H9 (cell line): ENCODE data around the gene GYS1. TPM values are rescaled to one million over a fixed set of nuclear protein-coding genes. Genes with fewer than 3 reads are reported as not detected.

Experiments used
- DNase-seq: peaks from one replicate; pipeline ENCODE4 v3.0.0-alpha.2; 2017
- H2AFZ ChIP-seq: one replicate; pipeline ENCODE4 v1.6.1; 2013; ENCODE audit warnings: mild to moderate bottlenecking, low read length, control low read depth, moderate library complexity
- H2AK5ac ChIP-seq: 2 replicates; pipeline ENCODE4 v1.6.1; 2013; ENCODE audit warnings: low read length, control low read depth, mixed read lengths; ENCODE audit not compliant: insufficient read length
- H2BK120ac ChIP-seq: one replicate; pipeline ENCODE4 v1.6.1; 2013; ENCODE audit warnings: low read depth, mild to moderate bottlenecking, low read length, control low read depth, inconsistent platforms; ENCODE audit not compliant: poor library complexity, severe bottlenecking
- H2BK12ac ChIP-seq: 2 replicates; pipeline ENCODE4 v1.6.1; 2013; ENCODE audit warnings: low read length, control low read depth, mixed read lengths, low read depth; ENCODE audit not compliant: insufficient read length
- H2BK15ac ChIP-seq: 2 replicates; pipeline ENCODE4 v1.6.1; 2013; ENCODE audit warnings: low read depth, low read length, control low read depth
- H2BK20ac ChIP-seq: one replicate; pipeline ENCODE4 v1.6.1; 2013; ENCODE audit warnings: low read depth, mild to moderate bottlenecking, low read length, control low read depth, inconsistent platforms; ENCODE audit not compliant: poor library complexity, severe bottlenecking
- H2BK5ac ChIP-seq: 2 replicates; pipeline ENCODE4 v1.6.1; 2013; ENCODE audit warnings: low read length, control low read depth, mixed read lengths; ENCODE audit not compliant: insufficient read length
- H3K14ac ChIP-seq: 2 replicates; pipeline ENCODE4 v1.6.1; 2013; ENCODE audit warnings: low read length, control low read depth; ENCODE audit not compliant: insufficient read depth
- H3K18ac ChIP-seq: 2 replicates; pipeline ENCODE4 v1.6.1; 2013; ENCODE audit warnings: low read depth, mild to moderate bottlenecking, mixed read lengths, low read length, control low read depth; ENCODE audit not compliant: insufficient read length
- H3K23ac ChIP-seq: 2 replicates; pipeline ENCODE4 v1.6.1; 2013; ENCODE audit warnings: low read length, control low read depth, mixed read lengths, low read depth; ENCODE audit not compliant: insufficient read length
- H3K23me2 ChIP-seq: 2 replicates; pipeline ENCODE4 v1.6.1; 2013; ENCODE audit warnings: low read depth, mild to moderate bottlenecking, mixed read lengths, low read length, control low read depth; ENCODE audit not compliant: insufficient read length, poor library complexity, severe bottlenecking
- H3K27ac ChIP-seq: 2 replicates; pipeline ENCODE4 v1.5.1; 2013; ENCODE audit warnings: low read length, control low read depth, mixed read lengths, low read depth; ENCODE audit not compliant: insufficient read length
- H3K27me3 ChIP-seq: 2 replicates; pipeline ENCODE4 v1.6.1; 2013; ENCODE audit warnings: low read length, control low read depth, inconsistent platforms; ENCODE audit not compliant: insufficient read depth
- H3K4ac ChIP-seq: 2 replicates; pipeline ENCODE4 v1.6.1; 2013; ENCODE audit warnings: low read depth, mild to moderate bottlenecking, control low read depth, inconsistent platforms, low read length, moderate library complexity
- H3K4me1 ChIP-seq: 2 replicates; pipeline ENCODE4 v1.6.1; 2013; ENCODE audit warnings: low read length, control low read depth, inconsistent platforms; ENCODE audit not compliant: insufficient read depth
- H3K4me2 ChIP-seq: 2 replicates; pipeline ENCODE4 v1.6.1; 2013; ENCODE audit warnings: low read length, control low read depth, mixed read lengths; ENCODE audit not compliant: insufficient read length, insufficient read depth
- H3K56ac ChIP-seq: 2 replicates; pipeline ENCODE4 v1.6.1; 2013; ENCODE audit warnings: low read depth, mild to moderate bottlenecking, mixed read lengths, low read length, control low read depth; ENCODE audit not compliant: insufficient read length
- H3K79me1 ChIP-seq: 2 replicates; pipeline ENCODE4 v1.6.1; 2013; ENCODE audit warnings: low read depth, mild to moderate bottlenecking, moderate library complexity, low read length, control low read depth, inconsistent platforms; ENCODE audit not compliant: insufficient read depth, poor library complexity, severe bottlenecking
- H3K79me2 ChIP-seq: 2 replicates; pipeline ENCODE4 v1.6.1; 2013; ENCODE audit warnings: low read length, control low read depth, inconsistent platforms; ENCODE audit not compliant: insufficient read depth
- H3K9ac ChIP-seq: 2 replicates; pipeline ENCODE4 v1.6.1; 2013; ENCODE audit warnings: low read length, control low read depth, mixed read lengths; ENCODE audit not compliant: insufficient read length; ENCODE audit errors: extremely low read depth
- H3K9me3 ChIP-seq: one replicate; pipeline ENCODE4 v1.6.1; 2013; ENCODE audit warnings: low read depth, low read length, inconsistent platforms; ENCODE audit not compliant: control insufficient read depth
- H3T11ph ChIP-seq: one replicate; pipeline ENCODE4 v1.6.1; 2013; ENCODE audit warnings: mild to moderate bottlenecking, low read length, control low read depth, inconsistent platforms
- H4K20me1 ChIP-seq: one replicate; pipeline ENCODE4 v1.6.1; 2013; ENCODE audit not compliant: control insufficient read depth, insufficient read length, insufficient read depth
- H4K5ac ChIP-seq: 2 replicates; pipeline ENCODE4 v1.6.1; 2013; ENCODE audit warnings: low read depth, mild to moderate bottlenecking, mixed read lengths, low read length, control low read depth; ENCODE audit not compliant: insufficient read length
- H4K8ac ChIP-seq: replicated peaks from 2 replicates; pipeline ENCODE4 v1.6.1; 2013; ENCODE audit warnings: low read length, control low read depth, mixed read lengths, low read depth; ENCODE audit not compliant: insufficient read length
- H4K91ac ChIP-seq: 2 replicates; pipeline ENCODE4 v1.6.1; 2013; ENCODE audit warnings: low read depth, mild to moderate bottlenecking, moderate library complexity, mixed read lengths, low read length, control low read depth; ENCODE audit not compliant: insufficient read length
- H3K27ac Mint-ChIP-seq, 3 experiments: 2 replicates in 2 of 3; 3 replicates in 1 of 3; pipeline ENCODE4 v1.8.0; 2020 to 2021; ENCODE audit warnings: mixed read lengths in 3 of 3, mild to moderate bottlenecking in 1 of 3, moderate library complexity in 1 of 3
- H3K27me3 Mint-ChIP-seq: 2 replicates; pipeline ENCODE4 v1.8.0; 2021; ENCODE audit warnings: low read depth, mild to moderate bottlenecking, moderate library complexity, mixed read lengths
- H3K36me3 Mint-ChIP-seq, 3 experiments: 2 replicates in 2 of 3; 3 replicates in 1 of 3; pipeline ENCODE4 v1.8.0; 2020 to 2021; ENCODE audit warnings: low read depth in 3 of 3, mixed read lengths in 3 of 3; ENCODE audit not compliant: insufficient read depth in 1 of 3
- H3K4me1 Mint-ChIP-seq, 2 experiments: 2 replicates each; pipeline ENCODE4 v1.8.0; 2020; ENCODE audit warnings: mixed read lengths in 2 of 2
- H3K4me3 Mint-ChIP-seq, 2 experiments: 2 replicates in 1 of 2; 3 replicates in 1 of 2; pipeline ENCODE4 v1.8.0; 2020 to 2021; ENCODE audit warnings: mild to moderate bottlenecking in 2 of 2, mixed read lengths in 2 of 2, moderate library complexity in 1 of 2
- H3K9me3 Mint-ChIP-seq, 2 experiments: 2 replicates in 1 of 2; 3 replicates in 1 of 2; pipeline ENCODE4 v1.8.0; 2020; ENCODE audit warnings: mild to moderate bottlenecking in 2 of 2, mixed read lengths in 2 of 2, moderate library complexity in 1 of 2
- CTCF ChIP-seq: fragments of 200-600 bp; sonication (generic); conservative IDR thresholded peaks from 3 replicates; pipeline ENCODE4 v1.8.0; 2021; ENCODE audit warnings: antibody characterized with exemption, mild to moderate bottlenecking
- WGBS: extraction: QIAGEN DNeasy Blood & Tissue Kit; methylation state at CpG from one replicate; pipeline ENCODE4 v1.1.7; 2013; ENCODE audit warnings: missing lambda C conversion rate, low lambda C conversion rate, mixed read lengths; ENCODE audit not compliant: insufficient read length; ENCODE audit errors: extremely low coverage; 5-methylcytosine and 5-hydroxymethylcytosine counted together
- total RNA-seq: library from RNA; stranded (reverse); gene quantifications from 2 replicates; pipeline ENCODE4 v1.2.1, GENCODE V29; 2021

Gene GYS1
- total RNA-seq, 1 experiment from 2014 or later, result 44.3 TPM

- Histone ChIP-seq H3K18ac (no peak overlapping the region), H4K20me1 (no peaks in the 10 kb centered on the region), H3K4ac (no peak overlapping the region), H3K79me2 (no peaks in the 10 kb centered on the region), H2BK20ac (no peak overlapping the region), H3K9ac (no peak overlapping the region), H3K27ac (no peak overlapping the region), H2AFZ (no peak overlapping the region), H3K4me2 (no peak overlapping the region), H3K9me3 (no peaks in the 10 kb centered on the region), H3K23me2 (no peaks in the 10 kb centered on the region), H2BK120ac (no peak overlapping the region), H3K27me3 (no peaks in the 10 kb centered on the region), H3K56ac (no peak overlapping the region), H3K14ac (no peak overlapping the region), H2BK15ac (no peak overlapping the region), H3T11ph (no peak overlapping the region), H4K5ac (no peak overlapping the region), H3K23ac (no peak overlapping the region), H4K91ac (no peak overlapping the region), H3K79me1 (no peaks in the 10 kb centered on the region), H4K8ac (no peak overlapping the region), H2AK5ac (no peak overlapping the region), H2BK12ac (no peak overlapping the region), H2BK5ac (no peak overlapping the region), H3K4me1 (no peaks in the 10 kb centered on the region)
- DNase-seq, result no peak
- no peaks in the 10 kb centered on the region; a peak in 1 of 5 replicates for H3K9me3 Mint-ChIP-seq
- TF ChIP-seq CTCF, result no peak
- no CpG with 5 or more reads among the region's 2 CpGs for WGBS
- H3K27ac Mint-ChIP-seq, result no peak overlapping the region
- no peaks in the 10 kb centered on the region for H3K27me3 Mint-ChIP-seq
- no peaks in the 10 kb centered on the region for H3K4me1 Mint-ChIP-seq
- peaks cover 20 to 48% (median 42%) of the 10 kb centered on the region in 3 experiments for H3K36me3 Mint-ChIP-seq
- H3K4me3 Mint-ChIP-seq, result no peak overlapping the region
Observed at GRCh38 chr19:48977061-48977460, 16.0 kb downstream of the GYS1 start.
